ENCODE measurements around the gene FRMD1.

Gene FRMD1

DNA sequence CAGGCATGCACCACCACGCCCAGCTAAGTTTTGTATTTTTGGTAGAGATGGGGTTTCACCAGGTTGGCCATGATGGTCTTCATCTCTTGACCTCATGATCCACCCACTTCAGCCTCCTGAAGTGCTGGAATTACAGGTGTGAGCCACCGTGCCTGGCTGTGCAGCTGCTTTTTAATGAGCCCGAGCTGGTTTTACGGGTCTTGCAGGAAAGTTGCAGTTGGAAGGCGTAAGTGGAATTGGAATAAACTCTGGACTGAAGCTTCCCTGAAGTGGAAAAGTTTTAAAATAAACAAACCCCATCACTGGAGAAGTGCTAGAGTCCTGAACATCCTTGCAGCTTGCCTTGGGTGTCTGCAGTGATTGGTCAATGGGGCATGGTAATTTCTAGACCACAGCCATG lies 41.2 kb downstream of the FRMD1 start:
- Histone ChIP-seq H3K9ac (ENCODE audit: low read depth, low read length) (no peak overlapping the region), H3K4me3 (ENCODE audit: low read length) (no peak overlapping the region), H3K27me3 (ENCODE audit: insufficient read depth, low read length) (peaks cover 15% of the 10 kb centered on the region), H3K4me1 (ENCODE audit: insufficient read depth, low read length) (peaks cover 7% of the 10 kb centered on the region), H3K36me3 (ENCODE audit: insufficient read depth, low read length) (no peaks in the 10 kb centered on the region), H3K27ac (ENCODE audit: low read depth, low read length) (no peak overlapping the region), H3K9me3 (ENCODE audit: insufficient read depth, low read depth, low read length) (peaks cover 35% of the 10 kb centered on the region)
- WGBS: 95% methylated on average over 5 of the region's 5 CpGs

DNA sequence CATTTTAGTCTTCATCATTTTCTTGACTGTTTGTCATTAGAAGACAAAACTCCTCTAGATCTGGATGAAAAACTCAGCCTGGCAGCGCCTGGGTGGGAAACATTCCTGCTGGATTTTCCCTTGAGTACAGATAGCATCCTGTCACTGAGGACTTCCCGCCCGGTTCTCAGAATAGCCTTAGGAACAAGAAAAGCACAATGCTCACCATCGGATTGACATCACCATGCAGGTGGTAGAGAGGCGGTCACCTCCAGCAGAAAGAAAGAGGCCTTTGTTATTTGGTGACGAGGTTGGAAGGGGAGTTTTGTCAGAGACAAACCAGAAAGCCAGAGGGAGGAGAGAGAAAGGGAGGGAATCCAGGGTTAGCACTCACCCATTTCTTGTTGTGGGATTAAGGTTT lies 41.8 kb downstream of the FRMD1 start:
- Histone ChIP-seq H3K4me3 (ENCODE audit: low read length) (no peak overlapping the region), H3K4me1 (ENCODE audit: insufficient read depth, low read length) (peaks cover 8% of the 10 kb centered on the region), H3K27me3 (ENCODE audit: insufficient read depth, low read length) (peaks cover 15% of the 10 kb centered on the region), H3K9ac (ENCODE audit: low read depth, low read length) (no peak overlapping the region), H3K27ac (ENCODE audit: low read depth, low read length) (no peak overlapping the region), H3K9me3 (ENCODE audit: insufficient read depth, low read depth, low read length) (peaks cover 35% of the 10 kb centered on the region), H3K36me3 (ENCODE audit: insufficient read depth, low read length) (no peaks in the 10 kb centered on the region)
- 78% methylated on average over 6 of the region's 6 CpGs for WGBS

DNA sequence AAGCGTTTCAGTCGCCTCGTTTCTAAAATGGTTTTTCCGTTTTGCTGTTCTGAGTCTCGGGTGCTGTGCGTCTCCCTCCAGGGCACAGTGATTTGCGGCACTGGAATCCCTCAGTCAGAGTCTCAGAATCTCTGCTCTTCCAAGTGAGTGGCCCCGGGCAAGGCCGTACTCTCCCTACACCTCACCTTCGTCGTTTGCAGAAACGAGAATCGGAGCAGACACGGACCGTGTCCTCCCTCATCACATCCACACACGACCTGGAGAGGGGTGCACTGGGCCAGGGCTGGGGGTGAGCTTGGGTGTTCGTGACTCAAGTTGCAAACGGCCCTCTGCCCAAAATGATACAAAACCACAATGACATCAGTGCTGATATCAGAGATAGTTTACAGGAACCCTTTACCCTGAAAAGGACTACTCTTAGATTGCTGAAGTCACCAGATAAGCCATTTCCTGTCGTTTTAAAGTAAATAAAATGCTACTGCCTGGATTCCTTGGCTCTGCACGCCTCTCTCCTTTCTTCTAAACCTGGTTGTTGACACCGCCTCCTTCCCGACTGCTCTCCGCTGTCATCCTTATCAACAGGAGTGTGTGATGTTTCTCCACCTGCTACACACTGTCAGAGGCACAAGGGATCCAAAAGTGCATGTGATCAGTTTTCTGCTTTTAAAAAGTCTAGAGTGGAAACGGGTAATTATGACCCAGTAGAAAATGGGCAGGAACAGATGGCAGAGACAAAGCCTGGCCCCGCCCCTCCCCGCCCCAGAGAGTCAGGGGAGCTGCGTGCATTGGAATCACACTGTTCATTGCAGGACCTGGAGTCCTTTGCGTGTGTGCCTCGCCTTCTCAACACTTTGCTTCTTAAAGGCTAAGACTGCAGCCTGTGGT lies 43.1 kb downstream of the FRMD1 start:
- Histone ChIP-seq H3K4me1 (ENCODE audit: insufficient read depth, low read length) (peaks cover 16% of the 10 kb centered on the region), H3K9me3 (ENCODE audit: insufficient read depth, low read depth, low read length) (peaks cover 32% of the 10 kb centered on the region), H3K4me3 (ENCODE audit: low read length) (peak overlapping the region; percentile 55), H3K9ac (ENCODE audit: low read depth, low read length) (peak overlapping the region; percentile 62), H3K36me3 (ENCODE audit: insufficient read depth, low read length) (no peaks in the 10 kb centered on the region), H3K27ac (ENCODE audit: low read depth, low read length) (0 out of 2 replicates have a peak overlapping the region, but pooled peaks have one; percentile 9), H3K27me3 (ENCODE audit: insufficient read depth, low read length) (peaks cover 15% of the 10 kb centered on the region)
- 18% methylated on average over 28 of the region's 29 CpGs for WGBS

DNA sequence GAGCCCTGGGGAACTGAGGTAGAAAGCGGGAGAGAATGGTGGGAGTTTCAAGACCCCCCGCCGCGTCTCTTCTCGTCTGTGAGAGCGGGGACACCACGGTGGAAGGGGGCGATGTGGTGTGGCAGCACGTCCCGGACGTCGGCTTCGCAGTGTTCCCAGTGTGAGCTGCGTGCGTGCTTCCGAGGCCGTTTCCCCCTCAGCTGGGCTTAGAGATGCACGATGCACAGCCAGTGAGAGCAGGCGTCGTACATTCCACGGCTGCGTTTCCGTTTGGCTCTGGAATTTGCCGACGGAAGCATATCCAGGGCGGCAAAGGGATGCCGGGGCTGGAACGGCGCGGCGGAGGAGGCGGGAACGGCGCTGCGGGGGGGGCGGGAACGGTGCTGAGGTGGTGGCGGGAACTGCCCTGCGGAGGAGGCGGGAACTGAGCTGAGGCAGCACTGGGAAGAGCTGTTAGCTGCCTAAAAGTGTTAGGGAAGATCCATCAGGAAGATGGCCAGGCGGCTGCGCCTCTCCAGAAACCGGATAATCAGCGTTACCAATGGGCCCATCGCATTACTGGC lies 43.8 kb downstream of the FRMD1 start:
- peak overlapping the region; percentile 55 for H3K4me3 ChIP-seq (ENCODE audit: low read length)
- peaks cover 21% of the 10 kb centered on the region for H3K4me1 ChIP-seq (ENCODE audit: insufficient read depth, low read length)
- peak overlapping the region; percentile 62 for H3K9ac ChIP-seq (ENCODE audit: low read depth, low read length)
- H3K27ac ChIP-seq (ENCODE audit: low read depth, low read length): peak overlapping the region; percentile 72; the same call in 1 of the 2 replicates
- peaks cover 15% of the 10 kb centered on the region for H3K27me3 ChIP-seq (ENCODE audit: insufficient read depth, low read length)
- 3% methylated on average over 44 of the region's 45 CpGs for WGBS
- H3K9me3 ChIP-seq (ENCODE audit: insufficient read depth, low read depth, low read length): peaks cover 25% of the 10 kb centered on the region
- no peaks in the 10 kb centered on the region for H3K36me3 ChIP-seq (ENCODE audit: insufficient read depth, low read length)

DNA sequence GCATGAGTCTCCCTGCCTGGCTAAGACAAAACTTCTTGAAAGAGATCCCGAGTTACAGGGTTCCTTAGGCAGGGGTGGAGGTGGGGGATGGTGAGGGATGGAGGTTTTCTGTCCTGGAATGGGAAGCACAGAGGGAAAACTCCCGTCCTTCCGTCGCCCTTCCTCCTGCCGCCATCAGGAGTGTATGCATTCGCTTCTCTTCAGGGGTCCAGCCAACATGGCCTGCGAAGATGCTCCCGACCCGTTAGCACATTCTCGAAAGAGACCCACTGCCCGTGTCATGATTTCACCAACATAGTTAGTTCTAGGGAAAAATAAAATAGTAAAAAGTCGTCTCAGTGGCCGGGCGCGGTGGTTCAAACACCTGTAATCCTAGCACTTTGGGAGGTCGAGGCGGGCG lies 44.5 kb downstream of the FRMD1 start:
- 56% methylated on average over 18 of the region's 18 CpGs for WGBS

DNA sequence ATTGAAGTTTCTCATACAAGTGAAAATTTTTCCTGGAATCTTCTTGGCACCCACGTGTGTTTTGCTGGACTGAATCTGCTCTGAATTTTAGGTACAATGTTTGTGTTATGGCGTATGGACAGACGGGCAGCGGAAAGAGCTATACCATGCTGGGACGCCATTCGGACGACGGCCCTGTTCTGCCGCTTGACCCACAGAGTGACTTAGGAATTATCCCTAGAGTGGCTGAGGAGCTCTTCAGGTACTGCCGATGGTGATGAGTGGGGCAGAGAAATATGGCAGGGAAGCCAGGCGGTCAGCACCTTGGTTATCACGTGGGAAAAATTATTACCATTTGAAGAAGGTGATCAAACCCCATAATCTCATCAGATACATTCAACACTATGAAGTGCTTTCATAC lies 45.2 kb downstream of the FRMD1 start:
- H3K4me3 ChIP-seq (ENCODE audit: low read length): no peak overlapping the region
- peaks cover 21% of the 10 kb centered on the region for H3K4me1 ChIP-seq (ENCODE audit: insufficient read depth, low read length)
- 96% methylated on average over 12 of the region's 12 CpGs for WGBS
- peaks cover 15% of the 10 kb centered on the region for H3K27me3 ChIP-seq (ENCODE audit: insufficient read depth, low read length)
- no peak overlapping the region for H3K9ac ChIP-seq (ENCODE audit: low read depth, low read length)
- peaks cover 11% of the 10 kb centered on the region for H3K9me3 ChIP-seq (ENCODE audit: insufficient read depth, low read depth, low read length)
- H3K36me3 ChIP-seq (ENCODE audit: insufficient read depth, low read length): no peaks in the 10 kb centered on the region
- H3K27ac ChIP-seq (ENCODE audit: low read depth, low read length): no peak overlapping the region

More for the DNA sequence above, 44.5 kb downstream of the FRMD1 start:
- H3K4me3 ChIP-seq (ENCODE audit: low read length): no peak overlapping the region
- H3K36me3 ChIP-seq (ENCODE audit: insufficient read depth, low read length): no peaks in the 10 kb centered on the region
- peak overlapping the region; percentile 72; the same call in 1 of the 2 replicates for H3K27ac ChIP-seq (ENCODE audit: low read depth, low read length)
- peaks cover 19% of the 10 kb centered on the region for H3K9me3 ChIP-seq (ENCODE audit: insufficient read depth, low read depth, low read length)
- H3K4me1 ChIP-seq (ENCODE audit: insufficient read depth, low read length): peaks cover 21% of the 10 kb centered on the region
- no peak overlapping the region for H3K9ac ChIP-seq (ENCODE audit: low read depth, low read length)
- H3K27me3 ChIP-seq (ENCODE audit: insufficient read depth, low read length): peaks cover 15% of the 10 kb centered on the region

DNA sequence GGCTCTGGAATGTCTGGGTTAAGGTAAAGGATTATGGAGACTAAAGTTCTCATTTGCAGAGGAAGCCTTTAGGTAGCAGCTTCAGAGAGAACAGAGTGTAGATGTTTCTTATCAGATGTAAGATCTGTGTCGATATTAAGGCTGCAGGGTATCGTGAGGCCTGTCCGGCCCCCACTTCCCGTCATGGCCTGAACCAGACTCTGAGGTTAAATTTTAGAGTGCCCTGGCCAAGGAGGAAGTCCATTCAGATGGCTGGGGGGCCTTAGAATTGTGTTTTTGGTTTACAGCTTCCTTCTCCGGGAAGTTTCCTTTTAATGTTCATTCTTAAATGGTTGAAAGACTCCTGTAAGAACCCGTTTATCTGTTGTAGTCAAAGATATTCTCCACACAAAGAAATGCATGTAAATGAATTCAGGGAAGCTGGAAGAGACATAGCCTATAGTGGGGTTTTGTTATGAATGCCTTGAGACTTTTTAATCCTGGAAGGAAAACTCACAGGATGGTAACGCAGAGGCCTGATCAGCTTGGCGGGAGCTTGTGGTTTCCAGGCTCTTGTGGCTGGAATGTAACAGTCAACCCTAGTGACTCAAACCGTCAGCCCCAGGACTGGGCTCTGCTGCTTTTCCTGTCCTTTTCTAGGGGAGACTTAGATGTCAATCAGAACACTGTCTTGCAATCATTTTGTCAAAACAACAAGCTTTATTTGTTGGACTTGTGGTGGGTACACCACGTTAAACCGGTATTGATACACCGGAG lies 46.8 kb downstream of the FRMD1 start:
- H3K9me3 ChIP-seq (ENCODE audit: insufficient read depth, low read depth, low read length): no peaks in the 10 kb centered on the region
- WGBS: 77% methylated on average over 11 of the region's 12 CpGs
- peaks cover 21% of the 10 kb centered on the region for H3K4me1 ChIP-seq (ENCODE audit: insufficient read depth, low read length)
- H3K36me3 ChIP-seq (ENCODE audit: insufficient read depth, low read length): no peaks in the 10 kb centered on the region
- H3K27me3 ChIP-seq (ENCODE audit: insufficient read depth, low read length): peaks cover 15% of the 10 kb centered on the region
- no peak overlapping the region for H3K4me3 ChIP-seq (ENCODE audit: low read length)
- no peak overlapping the region for H3K9ac ChIP-seq (ENCODE audit: low read depth, low read length)
- H3K27ac ChIP-seq (ENCODE audit: low read depth, low read length): no peak overlapping the region; the same call in 1 of the 2 replicates

DNA sequence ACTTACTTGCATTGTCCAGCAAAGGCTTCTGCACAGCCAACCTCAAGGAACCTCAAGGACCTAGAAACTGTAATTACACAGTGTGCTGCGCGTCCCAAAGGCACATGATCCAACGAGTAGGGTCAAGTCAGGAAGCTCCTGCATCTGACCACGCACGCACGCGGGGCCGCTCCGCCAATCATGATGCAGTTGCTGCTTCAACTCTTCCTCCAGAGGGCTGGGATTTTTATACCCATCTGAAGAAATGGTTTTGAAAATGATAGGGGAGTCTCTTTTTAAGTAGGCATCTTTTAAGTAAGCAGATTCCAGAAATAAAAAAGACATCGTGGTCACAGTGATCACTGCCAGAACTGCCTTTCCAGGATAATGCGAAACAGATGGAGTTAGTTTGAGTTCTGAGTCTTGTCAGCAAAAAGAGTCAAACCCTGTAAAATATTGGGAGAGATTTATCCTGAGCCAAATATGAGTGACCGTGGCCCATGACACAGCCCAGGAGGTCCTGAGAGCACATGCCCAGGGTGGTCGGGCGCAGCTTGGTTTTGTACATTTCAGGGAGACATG lies 47.5 kb downstream of the FRMD1 start:
- Histone ChIP-seq H3K36me3 (ENCODE audit: insufficient read depth, low read length) (no peaks in the 10 kb centered on the region), H3K4me1 (ENCODE audit: insufficient read depth, low read length) (peaks cover 21% of the 10 kb centered on the region), H3K9ac (ENCODE audit: low read depth, low read length) (no peak overlapping the region), H3K27ac (ENCODE audit: low read depth, low read length) (no peak overlapping the region), H3K4me3 (ENCODE audit: low read length) (no peak overlapping the region), H3K27me3 (ENCODE audit: insufficient read depth, low read length) (peaks cover 14% of the 10 kb centered on the region), H3K9me3 (ENCODE audit: insufficient read depth, low read depth, low read length) (no peaks in the 10 kb centered on the region)
- WGBS: 92% methylated on average over 14 of the region's 14 CpGs

DNA sequence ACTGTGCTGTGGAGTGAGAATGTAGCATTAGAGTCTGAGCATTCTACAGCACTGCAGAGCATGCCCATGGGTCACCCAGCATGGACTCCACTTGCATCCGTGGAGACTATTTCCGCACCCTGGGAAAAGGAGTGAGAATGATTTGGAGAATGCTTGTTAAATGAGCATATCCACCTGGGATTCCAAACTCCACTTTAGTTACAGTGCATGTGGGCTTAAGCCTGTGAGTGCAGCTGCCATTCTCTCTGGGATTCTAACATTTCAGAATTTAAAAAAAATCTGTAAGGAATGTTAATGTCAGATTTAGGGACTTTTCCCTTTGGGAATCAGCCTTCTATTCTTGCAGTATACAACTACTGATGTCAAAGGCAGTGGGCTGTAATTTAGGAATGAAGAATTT lies 48.1 kb downstream of the FRMD1 start:
- no peak overlapping the region for H3K9ac ChIP-seq (ENCODE audit: low read depth, low read length)
- H3K9me3 ChIP-seq (ENCODE audit: insufficient read depth, low read depth, low read length): no peaks in the 10 kb centered on the region
- no peak overlapping the region for H3K4me3 ChIP-seq (ENCODE audit: low read length)
- WGBS: 63% methylated on average over 2 of the region's 2 CpGs
- H3K27me3 ChIP-seq (ENCODE audit: insufficient read depth, low read length): peaks cover 10% of the 10 kb centered on the region
- H3K27ac ChIP-seq (ENCODE audit: low read depth, low read length): no peak overlapping the region
- no peaks in the 10 kb centered on the region for H3K36me3 ChIP-seq (ENCODE audit: insufficient read depth, low read length)
- peaks cover 19% of the 10 kb centered on the region for H3K4me1 ChIP-seq (ENCODE audit: insufficient read depth, low read length)

DNA sequence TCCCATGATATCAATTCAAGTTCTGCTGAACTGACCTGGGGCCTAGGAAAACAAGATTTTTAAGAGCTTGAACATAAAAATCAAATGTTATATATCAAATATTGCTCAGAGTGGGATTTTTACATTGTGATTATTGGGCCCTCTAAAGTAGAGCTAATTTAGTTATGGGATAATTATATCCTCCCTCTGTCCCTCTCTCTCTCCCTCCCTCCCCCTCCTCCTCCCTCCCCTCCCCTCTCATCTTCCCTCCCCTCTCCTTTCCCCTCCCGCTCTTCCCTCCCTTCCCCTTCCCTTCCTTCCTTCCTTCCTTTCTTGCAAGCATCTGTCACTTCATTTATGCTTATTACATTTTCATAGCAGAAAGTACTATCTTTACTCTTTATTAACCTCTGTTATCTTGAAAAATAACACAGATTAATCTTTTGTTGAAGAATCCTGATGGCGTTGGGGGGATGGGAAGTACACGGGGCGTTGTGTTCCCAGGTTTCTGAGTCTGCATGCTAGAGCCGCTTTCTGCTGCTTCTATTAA lies 48.7 kb downstream of the FRMD1 start:
- H3K9ac ChIP-seq (ENCODE audit: low read depth, low read length): no peak overlapping the region
- no peaks in the 10 kb centered on the region for H3K9me3 ChIP-seq (ENCODE audit: insufficient read depth, low read depth, low read length)
- peaks cover 5% of the 10 kb centered on the region; the same call in 1 of the 2 replicates for H3K27me3 ChIP-seq (ENCODE audit: insufficient read depth, low read length)
- H3K27ac ChIP-seq (ENCODE audit: low read depth, low read length): no peak overlapping the region
- H3K4me3 ChIP-seq (ENCODE audit: low read length): no peak overlapping the region
- H3K4me1 ChIP-seq (ENCODE audit: insufficient read depth, low read length): peaks cover 14% of the 10 kb centered on the region
- no peaks in the 10 kb centered on the region for H3K36me3 ChIP-seq (ENCODE audit: insufficient read depth, low read length)
- 50% methylated on average over 5 of the region's 5 CpGs for WGBS

All from HUES64 (cell line).